Lower lobe of right lung (tissue), 2 donors: ENCODE data around the gene MTUS2. TPM values are rescaled to one million over a fixed set of nuclear protein-coding genes. Genes with fewer than 3 reads are reported as not detected.
A peak's percentile ranks its signal among the peaks of the same experiment; 100 is the strongest.

Source experiments
- ATAC-seq, 2 donors: fragments of 200-7000 bp; cut with Tn5 transposase; one replicate each; pipeline ENCODE4 v1.9.1; 2020 to 2022; ENCODE audit warnings: mild to moderate bottlenecking in 2 of 2, moderate library complexity in 2 of 2
- DNase-seq: peaks from one replicate; pipeline ENCODE4 v3.0.0-alpha.2; 2020
- H3K27ac ChIP-seq: fragments of 200-600 bp; one replicate; pipeline ENCODE4 v1.8.0; 2022
- H3K27me3 ChIP-seq: fragments of 200-600 bp; one replicate; pipeline ENCODE4 v1.8.0; 2022; ENCODE audit warnings: low read depth
- H3K36me3 ChIP-seq: fragments of 200-600 bp; one replicate; pipeline ENCODE4 v1.8.0; 2022; ENCODE audit warnings: mild to moderate bottlenecking
- H3K4me1 ChIP-seq: fragments of 200-600 bp; one replicate; pipeline ENCODE4 v1.8.0; 2022
- H3K4me3 ChIP-seq: fragments of 200-600 bp; one replicate; pipeline ENCODE4 v1.8.0; 2022; ENCODE audit warnings: mild to moderate bottlenecking
- H3K9me3 ChIP-seq: fragments of 200-600 bp; one replicate; pipeline ENCODE4 v1.8.0; 2022
- intact Hi-C: fragments of 100-400 bp; cut with DNase I; formaldehyde crosslinking; loops from one replicate; pipeline ENCODE4 v1.11.0; 2022
- total RNA-seq: library from RNA; stranded (reverse); fragmentation: NEBNext Ultra II Directional; extraction: Animal tissue kit (Norgen Biotek cat#: 25700); gene quantifications from one replicate; pipeline ENCODE4 v1.2.1, GENCODE V29; 2021
- TF ChIP-seq, protein P1 (sequence below): fragments of 200-600 bp; IDR thresholded peaks from one replicate; pipeline ENCODE4 v1.8.0; 2022; ENCODE audit warnings: antibody characterized with exemption, mild to moderate bottlenecking
- donor health status: DM: no; HTN: yes; CAD: no; lungs with severe emphysema.

MTUS2 gene
- total RNA-seq, 1 donor from 2014 or later, result 0.21 TPM

DNA sequence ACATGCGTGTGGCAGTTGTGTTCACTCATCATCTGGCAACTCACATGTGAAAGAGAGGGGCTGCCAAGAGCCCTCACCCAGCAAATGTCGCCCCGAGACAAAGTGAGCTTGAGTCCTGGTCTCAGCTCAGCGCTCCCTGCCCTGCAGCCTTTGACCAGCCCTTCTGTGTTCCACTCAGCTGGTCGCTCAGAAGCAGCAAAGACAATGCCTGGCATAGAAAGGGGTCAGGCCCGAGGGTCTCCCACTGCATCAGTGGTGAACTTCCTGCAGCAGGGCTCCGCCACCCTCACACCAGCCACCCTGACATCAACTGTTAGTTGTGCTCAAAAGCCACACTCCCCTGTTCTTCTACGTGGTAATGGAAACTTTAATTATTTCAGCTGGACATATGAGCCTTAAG lies 707.4 kb downstream of the MTUS2 start:
- Histone ChIP-seq H3K9me3 (no peaks in the 10 kb centered on the region), H3K27ac (no peak overlapping the region), H3K27me3 (no peaks in the 10 kb centered on the region), H3K4me3 (no peak overlapping the region), H3K36me3 (peaks cover 27% of the 10 kb centered on the region), H3K4me1 (no peaks in the 10 kb centered on the region)
- no peak for ATAC-seq
- TF ChIP-seq, protein P1, sequence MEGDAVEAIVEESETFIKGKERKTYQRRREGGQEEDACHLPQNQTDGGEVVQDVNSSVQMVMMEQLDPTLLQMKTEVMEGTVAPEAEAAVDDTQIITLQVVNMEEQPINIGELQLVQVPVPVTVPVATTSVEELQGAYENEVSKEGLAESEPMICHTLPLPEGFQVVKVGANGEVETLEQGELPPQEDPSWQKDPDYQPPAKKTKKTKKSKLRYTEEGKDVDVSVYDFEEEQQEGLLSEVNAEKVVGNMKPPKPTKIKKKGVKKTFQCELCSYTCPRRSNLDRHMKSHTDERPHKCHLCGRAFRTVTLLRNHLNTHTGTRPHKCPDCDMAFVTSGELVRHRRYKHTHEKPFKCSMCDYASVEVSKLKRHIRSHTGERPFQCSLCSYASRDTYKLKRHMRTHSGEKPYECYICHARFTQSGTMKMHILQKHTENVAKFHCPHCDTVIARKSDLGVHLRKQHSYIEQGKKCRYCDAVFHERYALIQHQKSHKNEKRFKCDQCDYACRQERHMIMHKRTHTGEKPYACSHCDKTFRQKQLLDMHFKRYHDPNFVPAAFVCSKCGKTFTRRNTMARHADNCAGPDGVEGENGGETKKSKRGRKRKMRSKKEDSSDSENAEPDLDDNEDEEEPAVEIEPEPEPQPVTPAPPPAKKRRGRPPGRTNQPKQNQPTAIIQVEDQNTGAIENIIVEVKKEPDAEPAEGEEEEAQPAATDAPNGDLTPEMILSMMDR, result no peak
- DNase-seq, result no peak
- intact Hi-C loops, result no loop called here

GRCh38 chr13:29527916-29528315 lies 707.8 kb downstream of the MTUS2 start:
- H3K27ac ChIP-seq, result no peak overlapping the region
- H3K36me3 ChIP-seq, result peaks cover 27% of the 10 kb centered on the region
- ATAC-seq, result no peak
- no peaks in the 10 kb centered on the region for H3K9me3 ChIP-seq
- intact Hi-C loops, result no loop called here
- no peaks in the 10 kb centered on the region for H3K4me1 ChIP-seq
- H3K4me3 ChIP-seq, result no peak overlapping the region
- TF ChIP-seq, protein P1, result no peak
- no peaks in the 10 kb centered on the region for H3K27me3 ChIP-seq
- DNase-seq, result no peak

GRCh38 chr13:29529754-29530153 lies 709.6 kb downstream of the MTUS2 start:
- Histone ChIP-seq H3K27me3 (no peaks in the 10 kb centered on the region), H3K36me3 (peaks cover 23% of the 10 kb centered on the region), H3K27ac (no peak overlapping the region), H3K9me3 (no peaks in the 10 kb centered on the region), H3K4me3 (no peak overlapping the region), H3K4me1 (no peaks in the 10 kb centered on the region)
- DNase-seq, result no peak
- no peak for ATAC-seq
- intact Hi-C loops, result no loop called here
- TF ChIP-seq, protein P1, result no peak

DNA sequence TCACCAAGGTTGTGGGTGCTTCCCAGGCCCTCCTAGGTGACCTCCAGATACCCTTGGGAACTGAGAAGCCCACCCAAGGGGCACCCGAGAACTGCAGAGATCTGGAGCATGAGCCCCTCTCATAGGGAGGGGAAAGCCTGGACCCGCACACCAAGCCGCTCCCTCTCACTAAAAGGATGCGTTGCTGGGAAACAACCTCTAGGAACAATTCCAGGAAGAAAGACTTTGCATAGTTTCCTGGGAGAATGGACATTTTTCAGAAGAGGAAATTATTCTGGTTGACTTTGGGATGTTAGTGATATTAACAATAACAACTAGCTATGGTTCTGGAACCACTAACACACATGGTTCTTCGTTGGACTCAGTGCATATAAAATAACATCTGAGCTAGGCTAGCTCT lies 710.8 kb downstream of the MTUS2 start:
- Histone ChIP-seq H3K9me3 (no peaks in the 10 kb centered on the region), H3K27me3 (no peaks in the 10 kb centered on the region), H3K27ac (no peak overlapping the region), H3K36me3 (peaks cover 28% of the 10 kb centered on the region), H3K4me3 (no peak overlapping the region), H3K4me1 (no peaks in the 10 kb centered on the region)
- ATAC-seq (no peak), DNase-seq (no peak)
- TF ChIP-seq, protein P1, result no peak
- intact Hi-C loops, result no loop called here

DNA sequence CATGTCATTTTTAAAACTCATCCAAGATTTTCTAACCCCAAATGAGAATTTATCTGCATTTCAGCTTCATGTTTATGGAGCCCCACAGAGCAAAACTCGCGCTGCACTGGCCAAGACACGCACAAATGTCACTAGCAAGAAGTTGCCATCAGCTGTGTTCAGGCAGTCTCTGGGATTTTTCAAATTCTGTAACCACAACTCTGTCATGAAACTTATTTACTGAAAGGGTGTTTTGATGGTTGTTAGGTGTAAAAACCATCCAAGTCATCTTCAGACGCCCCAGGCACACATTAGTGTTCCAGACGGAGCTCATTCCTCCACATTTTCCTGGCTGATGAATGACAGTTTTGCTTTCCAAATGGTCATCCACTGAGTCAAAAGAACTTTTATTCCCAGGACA lies 712.0 kb downstream of the MTUS2 start:
- intact Hi-C loops, result no loop called here
- DNase-seq (no peak), ATAC-seq (no peak)
- Histone ChIP-seq H3K27ac (no peak overlapping the region), H3K4me3 (no peak overlapping the region), H3K27me3 (no peaks in the 10 kb centered on the region), H3K4me1 (no peaks in the 10 kb centered on the region), H3K36me3 (peaks cover 30% of the 10 kb centered on the region), H3K9me3 (no peaks in the 10 kb centered on the region)
- TF ChIP-seq, protein P1, result no peak

DNA sequence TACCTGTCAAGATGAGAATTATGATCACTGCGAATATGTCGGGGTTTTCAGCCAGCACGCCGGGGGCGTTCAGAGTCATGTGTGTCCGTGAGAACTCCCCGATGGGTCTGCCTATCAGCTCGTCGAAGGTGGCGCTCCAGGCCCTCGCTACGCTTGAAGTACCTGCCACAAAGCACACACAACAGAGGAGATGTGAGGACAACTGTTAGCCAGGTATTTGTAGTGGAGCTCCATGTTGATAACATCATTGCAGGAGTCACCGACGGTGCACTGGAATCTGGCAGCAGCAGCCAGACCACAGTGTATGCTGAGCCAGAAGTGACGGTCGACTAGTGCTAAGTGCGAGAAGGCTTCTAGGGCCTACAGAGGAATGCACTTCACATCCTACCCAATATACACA lies 712.7 kb downstream of the MTUS2 start:
- no peaks in the 10 kb centered on the region for H3K9me3 ChIP-seq
- H3K27ac ChIP-seq, result no peak overlapping the region
- H3K4me1 ChIP-seq, result no peaks in the 10 kb centered on the region
- peaks cover 30% of the 10 kb centered on the region for H3K36me3 ChIP-seq
- H3K27me3 ChIP-seq, result no peaks in the 10 kb centered on the region
- intact Hi-C loops, result no loop called here
- no peak for DNase-seq
- H3K4me3 ChIP-seq, result no peak overlapping the region
- TF ChIP-seq, protein P1, result no peak
- peak; percentile 63 to 77 for ATAC-seq
